22Rv1 (cell line): ENCODE results near the gene FHIT.

Source experiments
- H3K27ac ChIP-seq: fragments of 450-650 bp; 2 replicates; pipeline ENCODE4 v1.5.1; 2017
- CTCF ChIP-seq: fragments of 450-650 bp; IDR thresholded peaks from 2 replicates; pipeline ENCODE4 v1.5.1; 2017; ENCODE audit warnings: mild to moderate bottlenecking
- ZFX ChIP-seq: fragments of 450-650 bp; IDR thresholded peaks from 2 replicates; pipeline ENCODE4 v1.6.1; 2017; ENCODE audit warnings: antibody characterized with exemption, borderline replicate concordance

Gene FHIT

GRCh38 chr3:59775761-59776325 is 1475.4 kb downstream of the FHIT start:
- H3K27ac ChIP-seq, result no peak overlapping the region
- TF ChIP-seq CTCF, result no peak
- TF ChIP-seq ZFX, result no peak

GRCh38 chr3:59775106-59775505 is 1476.1 kb downstream of the FHIT start:
- TF ChIP-seq ZFX (no peak), CTCF (no peak)
- no peak overlapping the region for H3K27ac ChIP-seq

- no peak overlapping the region for H3K27ac ChIP-seq
- TF ChIP-seq ZFX (no peak), CTCF (no peak)
These were observed 1476.6 kb downstream of the FHIT start for GRCh38 chr3:59774634-59775033.

DNA sequence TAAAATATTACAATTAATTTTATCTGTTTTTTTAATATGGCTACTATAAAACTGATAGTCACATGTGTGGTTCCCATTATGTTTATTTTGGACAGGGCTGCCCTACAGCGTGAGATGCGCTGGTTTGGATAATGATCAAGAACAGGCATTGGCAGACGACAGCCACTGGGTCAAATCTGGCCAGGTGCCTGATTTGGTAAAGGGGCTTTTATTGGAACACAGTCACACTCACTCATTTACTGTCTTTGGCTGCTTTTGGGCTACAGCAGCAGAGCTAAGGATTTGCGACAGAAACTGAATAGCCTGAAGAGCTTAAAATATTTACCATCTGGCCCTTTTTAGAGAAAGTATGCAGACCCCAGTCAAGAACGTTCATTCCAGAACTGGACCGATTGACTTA is 1477.3 kb downstream of the FHIT start:
- TF ChIP-seq CTCF, result no peak
- no peak for TF ChIP-seq ZFX
- no peak overlapping the region for H3K27ac ChIP-seq

DNA sequence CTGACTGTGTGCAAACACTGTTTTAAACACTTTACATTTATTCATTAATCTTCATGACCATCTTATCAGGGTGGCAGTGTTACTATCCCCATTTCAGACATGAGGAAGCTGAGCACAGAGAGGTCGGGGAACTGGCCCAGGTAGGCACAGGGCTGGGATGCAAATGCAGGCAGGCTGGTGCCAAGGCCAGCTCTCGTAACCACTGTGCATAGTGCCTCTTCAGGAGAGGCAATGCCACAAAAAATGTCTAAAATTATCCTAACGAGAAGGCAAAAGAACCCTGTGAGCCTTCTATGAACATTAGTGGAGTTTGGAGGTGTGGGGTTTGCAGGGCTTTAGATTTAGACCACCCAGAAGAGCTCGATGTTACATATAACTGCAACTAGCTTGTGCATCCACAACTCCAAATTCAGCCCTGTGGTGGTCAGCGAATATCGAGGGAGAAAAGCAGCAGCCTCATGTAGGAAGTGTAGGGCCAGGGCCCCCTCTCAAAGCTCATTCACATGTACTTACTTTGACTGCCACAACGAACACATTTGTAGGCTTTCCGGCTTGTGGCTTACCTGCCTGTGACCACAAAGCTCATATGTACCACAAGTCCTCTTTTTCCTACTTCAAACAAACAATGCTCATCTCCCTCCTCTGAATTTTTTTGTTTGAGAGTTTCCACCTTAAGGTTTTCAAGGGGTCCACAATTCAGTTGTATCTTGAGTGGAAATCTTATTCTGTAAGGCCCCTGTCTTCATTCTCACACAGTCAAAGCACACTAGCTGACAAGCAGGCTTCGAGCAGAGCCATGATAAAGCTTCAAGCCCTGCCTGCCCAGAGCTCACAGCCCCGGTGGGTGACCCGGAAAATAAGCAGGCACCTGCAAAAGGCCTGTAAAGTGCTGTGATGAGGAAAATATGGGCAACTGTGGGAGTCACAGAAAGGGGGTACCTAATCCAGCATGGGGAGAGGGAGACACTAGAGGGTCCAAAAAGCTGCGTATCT is 1478.5 kb downstream of the FHIT start:
- TF ChIP-seq ZFX (no peak), CTCF (no peak)
- H3K27ac ChIP-seq, result no peak overlapping the region

- no peak for TF ChIP-seq ZFX
- TF ChIP-seq CTCF, result no peak
- H3K27ac ChIP-seq, result no peak overlapping the region
These were observed 1479.5 kb downstream of the FHIT start for GRCh38 chr3:59771768-59772181.
